GM19099 (cell line): ENCODE data around the gene ST6GALNAC5.

Experiments
- POLR2A ChIP-seq: IDR thresholded peaks from 3 replicates; pipeline ENCODE4 v1.6.1; 2011; ENCODE audit warnings: low read depth; ENCODE audit not compliant: insufficient read length; ENCODE audit errors: extremely low read depth

ST6GALNAC5 gene

DNA sequence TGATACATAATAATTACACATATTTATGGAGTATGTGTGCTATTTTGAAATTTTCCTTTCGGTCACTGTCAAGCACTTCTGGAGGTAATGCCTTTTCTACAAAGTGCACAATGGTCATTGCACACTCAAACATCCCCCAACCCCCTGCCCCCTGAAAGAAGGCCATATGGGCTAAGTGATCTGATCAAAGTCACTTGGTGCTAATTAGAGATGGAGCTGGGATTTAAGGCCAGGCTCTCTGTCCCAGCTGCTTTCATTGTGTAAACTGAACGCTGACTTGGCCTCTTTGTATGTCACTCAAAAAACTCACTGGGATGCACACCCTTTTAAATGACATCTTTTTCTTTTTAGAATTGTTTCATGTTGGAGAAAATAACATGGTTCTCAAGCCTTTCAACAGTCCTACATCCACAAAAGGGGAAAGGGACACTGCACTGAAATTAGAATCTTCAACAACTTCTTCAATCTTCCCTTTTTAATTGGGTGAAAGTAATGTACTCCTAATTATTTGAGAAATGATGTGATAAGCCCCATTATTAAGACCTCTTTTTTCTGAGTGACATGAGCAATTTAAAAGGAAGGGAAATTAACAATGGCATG, 149.2 kb downstream of the ST6GALNAC5 start:
- TF ChIP-seq POLR2A, result no peak

- TF ChIP-seq POLR2A, result no peak
Observed at GRCh38 chr1:77018311-77018710, 151.0 kb downstream of the ST6GALNAC5 start.

- TF ChIP-seq POLR2A, result no peak
Observed at GRCh38 chr1:77018761-77019160, 151.5 kb downstream of the ST6GALNAC5 start.

- TF ChIP-seq POLR2A, result no peak
Observed at GRCh38 chr1:77021732-77022131, 154.5 kb downstream of the ST6GALNAC5 start.

GRCh38 chr1:77024500-77024899, 157.2 kb downstream of the ST6GALNAC5 start:
- no peak for TF ChIP-seq POLR2A

DNA sequence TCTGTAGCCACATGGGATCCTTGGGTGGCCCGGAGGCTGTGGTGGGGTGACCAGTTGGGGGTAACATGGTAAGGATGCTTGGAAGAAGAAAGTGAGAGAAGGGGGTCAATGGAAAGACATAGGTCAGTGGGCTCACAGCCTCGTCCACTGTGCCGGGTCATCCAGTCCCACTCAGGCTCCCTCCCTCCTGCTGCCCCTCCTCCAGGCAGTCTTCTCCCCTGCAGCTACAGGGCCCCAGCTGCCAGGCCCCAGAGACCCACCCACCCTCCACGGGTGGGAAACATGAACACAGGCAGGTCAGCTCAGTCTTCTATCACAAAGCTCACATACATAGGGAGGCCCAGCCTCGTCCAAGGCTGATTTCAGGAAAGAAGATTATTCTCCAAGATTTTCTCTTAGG, 158.3 kb downstream of the ST6GALNAC5 start:
- TF ChIP-seq POLR2A, result no peak

DNA sequence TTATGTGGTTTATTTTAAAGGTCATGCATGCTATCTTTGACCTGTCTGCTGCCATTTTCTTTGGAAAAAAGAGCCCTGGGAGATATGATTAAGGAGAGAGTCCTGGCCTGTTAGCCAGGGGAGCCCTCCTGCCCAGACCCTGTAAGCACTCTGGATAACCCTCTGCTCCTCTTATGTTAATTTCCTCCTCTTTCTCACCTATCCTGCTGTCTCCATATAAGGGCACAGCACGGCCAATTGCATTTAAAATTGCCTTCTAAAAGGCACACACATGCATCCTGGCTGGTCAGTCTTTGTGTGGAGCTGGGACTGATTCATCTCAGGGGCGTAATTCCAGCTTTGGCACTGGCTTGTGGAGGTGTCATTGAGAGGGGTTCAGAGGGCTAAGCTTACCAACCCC, 158.9 kb downstream of the ST6GALNAC5 start:
- TF ChIP-seq POLR2A, result no peak

DNA sequence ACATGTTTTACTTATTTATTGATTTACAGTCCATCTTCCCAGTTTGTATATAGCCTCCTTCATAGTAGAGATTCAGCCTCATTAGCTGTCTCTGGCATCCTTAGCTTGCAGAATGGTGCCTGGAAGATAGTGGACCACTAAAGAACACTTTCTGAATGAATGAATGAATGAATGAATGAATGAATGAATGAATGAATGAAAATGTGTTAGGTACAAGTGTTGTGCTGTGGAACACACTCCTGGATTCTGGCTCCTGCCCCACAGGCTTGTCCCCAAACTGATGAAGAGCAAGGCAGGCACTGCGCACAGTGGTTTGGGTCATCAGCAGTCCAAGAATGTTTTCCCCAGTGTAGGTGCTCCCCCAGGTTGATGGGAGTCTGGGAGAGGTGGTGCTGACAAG, 159.4 kb downstream of the ST6GALNAC5 start:
- TF ChIP-seq POLR2A, result no peak

DNA sequence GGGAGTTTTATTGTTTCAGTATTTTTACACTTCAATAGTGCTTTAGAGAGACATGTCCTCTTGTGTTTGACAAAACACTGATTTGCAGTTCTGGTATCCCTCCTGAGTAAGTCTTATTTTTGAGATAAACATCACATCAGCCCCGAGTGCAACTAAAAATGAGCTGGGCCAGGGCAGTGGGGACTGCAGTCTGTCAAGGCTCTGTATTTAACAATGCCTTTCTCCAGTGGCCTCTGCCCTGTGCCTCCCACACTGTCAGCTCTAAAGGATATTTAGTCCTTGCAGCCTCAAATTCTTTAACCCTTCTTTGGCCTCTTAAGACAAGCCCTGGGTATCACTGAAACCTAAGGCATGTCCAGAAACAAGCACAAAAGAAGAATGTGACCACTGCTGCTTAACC, 160.6 kb downstream of the ST6GALNAC5 start:
- no peak for TF ChIP-seq POLR2A

DNA sequence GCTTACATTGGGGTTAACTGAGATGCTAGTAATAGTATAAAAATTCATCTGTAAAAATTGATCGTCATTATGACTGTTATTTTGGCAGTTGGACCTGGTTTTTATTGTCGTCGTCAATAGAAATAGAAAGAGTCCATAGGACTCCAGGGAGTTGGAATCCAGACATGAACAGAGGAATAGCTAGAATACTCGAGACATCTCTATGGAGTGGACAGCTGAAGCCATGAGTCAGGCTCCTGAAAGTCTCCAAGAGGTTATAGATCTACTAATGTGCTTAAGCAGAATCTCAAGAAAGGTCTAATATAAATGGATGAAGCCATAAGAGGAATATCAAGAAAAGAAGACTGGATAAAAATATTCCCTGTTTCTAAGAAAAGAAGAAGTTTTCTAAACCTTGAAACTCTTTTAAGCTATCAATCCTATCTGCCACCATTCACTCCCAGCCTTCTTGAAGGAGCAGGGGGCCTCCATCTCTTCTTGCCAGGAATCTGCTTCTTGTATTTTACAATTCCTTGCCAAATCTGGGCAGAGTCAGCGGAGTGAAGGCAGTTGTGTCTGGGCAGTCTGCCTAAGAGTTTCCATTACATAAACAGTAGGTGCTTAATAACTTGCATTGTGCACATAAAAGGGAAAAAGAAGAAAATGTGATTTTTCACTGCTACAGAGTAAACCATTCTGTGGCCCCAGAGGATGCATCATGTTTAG, 163.3 kb downstream of the ST6GALNAC5 start:
- no peak for TF ChIP-seq POLR2A

DNA sequence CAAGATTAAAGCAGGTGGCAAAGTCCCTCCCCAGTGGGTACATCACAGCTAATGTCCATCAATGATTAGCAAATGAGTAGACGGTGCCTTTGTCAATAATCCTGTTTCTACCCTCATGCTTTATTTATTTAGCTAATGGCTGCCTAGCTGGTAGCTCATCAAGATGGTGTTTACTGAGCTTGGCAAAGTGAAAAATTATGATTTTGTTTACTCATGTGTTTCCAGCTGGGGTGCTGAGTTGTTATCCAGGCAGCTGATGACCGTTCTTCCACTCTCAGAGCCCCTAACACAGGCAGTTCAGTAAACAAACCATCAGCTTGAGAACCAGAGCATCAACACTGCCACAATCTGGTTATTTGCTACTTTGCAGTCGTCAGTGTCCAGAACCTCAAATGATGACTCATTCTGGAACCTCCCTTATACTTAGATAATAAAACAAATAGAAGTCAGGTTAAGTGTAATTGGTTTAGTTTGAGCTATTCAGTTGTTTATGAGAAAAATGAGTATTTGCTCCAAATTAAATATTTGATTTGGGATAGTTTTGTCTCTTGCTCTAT, 163.9 kb downstream of the ST6GALNAC5 start:
- no peak for TF ChIP-seq POLR2A

- TF ChIP-seq POLR2A, result no peak
Observed at GRCh38 chr1:77036560-77036959, 169.3 kb downstream of the ST6GALNAC5 start.

GRCh38 chr1:77037038-77037437, 169.8 kb downstream of the ST6GALNAC5 start:
- TF ChIP-seq POLR2A, result no peak

DNA sequence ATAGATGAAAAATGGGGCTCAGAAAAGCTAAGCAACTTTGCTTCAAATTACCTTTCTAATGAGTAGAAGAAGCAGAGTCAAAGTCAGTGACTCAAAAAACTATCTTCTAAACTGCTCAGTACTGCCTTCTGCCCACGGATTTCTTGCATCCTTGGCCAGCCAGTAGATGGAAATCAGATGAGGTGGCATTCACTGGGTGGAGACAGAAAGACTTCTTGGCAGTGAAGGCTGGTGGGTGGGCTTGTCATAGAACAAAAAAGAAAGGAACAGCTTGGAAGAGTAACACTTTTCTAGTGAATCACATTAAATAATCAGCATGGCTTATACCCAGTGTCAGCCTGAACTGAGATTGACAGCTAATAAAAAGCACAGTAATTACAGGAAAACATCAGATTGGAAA, 170.7 kb downstream of the ST6GALNAC5 start:
- TF ChIP-seq POLR2A, result no peak

GRCh38 chr1:77039111-77039510, 171.8 kb downstream of the ST6GALNAC5 start:
- TF ChIP-seq POLR2A, result no peak

DNA sequence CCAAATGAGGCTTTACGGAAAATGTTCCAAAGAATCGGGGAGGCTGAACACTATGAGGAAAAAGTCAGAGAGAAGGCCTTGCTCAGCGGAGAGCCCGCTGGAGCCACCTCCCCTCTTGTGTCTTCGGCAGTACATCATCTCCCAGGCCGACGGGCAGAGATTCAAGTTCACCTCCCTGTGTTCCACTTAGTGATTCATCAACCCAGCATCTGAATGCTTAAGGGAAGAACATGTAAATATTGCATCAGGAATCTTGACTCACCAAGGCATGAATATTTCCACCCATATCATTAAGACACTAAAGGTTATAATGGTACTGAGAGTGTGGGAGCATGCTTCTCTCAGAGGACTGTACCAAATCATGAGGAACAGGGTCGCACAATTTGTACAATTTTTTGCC, 172.5 kb downstream of the ST6GALNAC5 start:
- no peak for TF ChIP-seq POLR2A

- TF ChIP-seq POLR2A, result no peak
Observed at GRCh38 chr1:77040826-77041225, 173.5 kb downstream of the ST6GALNAC5 start.

DNA sequence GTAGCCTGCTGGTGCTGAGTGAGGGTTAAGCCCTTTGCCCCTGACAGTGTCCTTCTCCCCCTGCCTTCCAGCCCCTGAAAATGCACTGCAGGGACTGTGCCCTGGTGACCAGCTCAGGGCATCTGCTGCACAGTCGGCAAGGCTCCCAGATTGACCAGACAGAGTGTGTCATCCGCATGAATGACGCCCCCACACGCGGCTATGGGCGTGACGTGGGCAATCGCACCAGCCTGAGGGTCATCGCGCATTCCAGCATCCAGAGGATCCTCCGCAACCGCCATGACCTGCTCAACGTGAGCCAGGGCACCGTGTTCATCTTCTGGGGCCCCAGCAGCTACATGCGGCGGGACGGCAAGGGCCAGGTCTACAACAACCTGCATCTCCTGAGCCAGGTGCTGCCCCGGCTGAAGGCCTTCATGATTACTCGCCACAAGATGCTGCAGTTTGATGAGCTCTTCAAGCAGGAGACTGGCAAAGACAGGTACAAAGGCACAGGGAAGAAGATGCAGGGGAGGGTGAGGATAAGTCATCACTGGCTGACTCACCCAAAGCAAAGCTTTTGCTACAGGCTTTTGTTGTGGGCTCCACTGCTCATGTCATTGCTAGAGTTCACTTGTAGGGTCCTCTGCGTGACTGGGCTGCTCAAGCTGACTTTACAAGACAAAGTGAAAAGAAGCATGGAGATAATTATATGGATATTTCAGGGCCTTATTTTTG, 177.0 kb downstream of the ST6GALNAC5 start:
- TF ChIP-seq POLR2A, result no peak
